Measurements from ENCODE around the gene LOXL4.

The LOXL4 gene

GRCh38 chr10:98268694-98269431 is 869 bp upstream of the LOXL4 start:
- no peak overlapping the region for H3K27ac ChIP-seq (replicated peaks)
- TF ChIP-seq POLR2AphosphoS5 (IDR thresholded peaks at IDR 0.05; ENCODE audit: low read depth) (no peak), SPI1 (IDR thresholded peaks at IDR 0.05; ENCODE audit: borderline replicate concordance, low read depth) (no peak), GABPA (IDR thresholded peaks at IDR 0.05; ENCODE audit: low read depth) (no peak), CTCF (IDR thresholded peaks at IDR 0.05; ENCODE audit: insufficient read depth, low read length) (no peak)
- TF ChIP-seq, protein P1, sequence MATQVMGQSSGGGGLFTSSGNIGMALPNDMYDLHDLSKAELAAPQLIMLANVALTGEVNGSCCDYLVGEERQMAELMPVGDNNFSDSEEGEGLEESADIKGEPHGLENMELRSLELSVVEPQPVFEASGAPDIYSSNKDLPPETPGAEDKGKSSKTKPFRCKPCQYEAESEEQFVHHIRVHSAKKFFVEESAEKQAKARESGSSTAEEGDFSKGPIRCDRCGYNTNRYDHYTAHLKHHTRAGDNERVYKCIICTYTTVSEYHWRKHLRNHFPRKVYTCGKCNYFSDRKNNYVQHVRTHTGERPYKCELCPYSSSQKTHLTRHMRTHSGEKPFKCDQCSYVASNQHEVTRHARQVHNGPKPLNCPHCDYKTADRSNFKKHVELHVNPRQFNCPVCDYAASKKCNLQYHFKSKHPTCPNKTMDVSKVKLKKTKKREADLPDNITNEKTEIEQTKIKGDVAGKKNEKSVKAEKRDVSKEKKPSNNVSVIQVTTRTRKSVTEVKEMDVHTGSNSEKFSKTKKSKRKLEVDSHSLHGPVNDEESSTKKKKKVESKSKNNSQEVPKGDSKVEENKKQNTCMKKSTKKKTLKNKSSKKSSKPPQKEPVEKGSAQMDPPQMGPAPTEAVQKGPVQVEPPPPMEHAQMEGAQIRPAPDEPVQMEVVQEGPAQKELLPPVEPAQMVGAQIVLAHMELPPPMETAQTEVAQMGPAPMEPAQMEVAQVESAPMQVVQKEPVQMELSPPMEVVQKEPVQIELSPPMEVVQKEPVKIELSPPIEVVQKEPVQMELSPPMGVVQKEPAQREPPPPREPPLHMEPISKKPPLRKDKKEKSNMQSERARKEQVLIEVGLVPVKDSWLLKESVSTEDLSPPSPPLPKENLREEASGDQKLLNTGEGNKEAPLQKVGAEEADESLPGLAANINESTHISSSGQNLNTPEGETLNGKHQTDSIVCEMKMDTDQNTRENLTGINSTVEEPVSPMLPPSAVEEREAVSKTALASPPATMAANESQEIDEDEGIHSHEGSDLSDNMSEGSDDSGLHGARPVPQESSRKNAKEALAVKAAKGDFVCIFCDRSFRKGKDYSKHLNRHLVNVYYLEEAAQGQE (IDR thresholded peaks at IDR 0.05; ENCODE audit: insufficient replicate concordance, low read depth), result no peak
- H3K27me3 ChIP-seq (ENCODE audit: insufficient read depth, poor library complexity, severe bottlenecking), result peaks cover 37% of the 10 kb centered on the region
- DNase-seq (ENCODE audit: low read depth in 1 of 2, low spot score in 1 of 2), result no peak
- H3K4me3 ChIP-seq (replicated peaks; ENCODE audit: insufficient read depth, low read length), result no peak overlapping the region

GRCh38 chr10:98267069-98267893 is 713 bp downstream of the LOXL4 start:
- H3K27ac ChIP-seq (replicated peaks), result no peak overlapping the region
- DNase-seq (ENCODE audit: low read depth in 1 of 2, low spot score in 1 of 2), result no peak
- TF ChIP-seq GABPA (IDR thresholded peaks at IDR 0.05; ENCODE audit: low read depth), result no peak
- TF ChIP-seq POLR2AphosphoS5 (IDR thresholded peaks at IDR 0.05; ENCODE audit: low read depth), result no peak
- no peak for TF ChIP-seq CTCF (IDR thresholded peaks at IDR 0.05; ENCODE audit: insufficient read depth, low read length)
- TF ChIP-seq SPI1 (IDR thresholded peaks at IDR 0.05; ENCODE audit: borderline replicate concordance, low read depth), result no peak
- TF ChIP-seq, protein P1 (IDR thresholded peaks at IDR 0.05; ENCODE audit: insufficient replicate concordance, low read depth), result no peak
- peaks cover 32% of the 10 kb centered on the region for H3K27me3 ChIP-seq (ENCODE audit: insufficient read depth, poor library complexity, severe bottlenecking)
- no peak overlapping the region for H3K4me3 ChIP-seq (replicated peaks; ENCODE audit: insufficient read depth, low read length)

DNA sequence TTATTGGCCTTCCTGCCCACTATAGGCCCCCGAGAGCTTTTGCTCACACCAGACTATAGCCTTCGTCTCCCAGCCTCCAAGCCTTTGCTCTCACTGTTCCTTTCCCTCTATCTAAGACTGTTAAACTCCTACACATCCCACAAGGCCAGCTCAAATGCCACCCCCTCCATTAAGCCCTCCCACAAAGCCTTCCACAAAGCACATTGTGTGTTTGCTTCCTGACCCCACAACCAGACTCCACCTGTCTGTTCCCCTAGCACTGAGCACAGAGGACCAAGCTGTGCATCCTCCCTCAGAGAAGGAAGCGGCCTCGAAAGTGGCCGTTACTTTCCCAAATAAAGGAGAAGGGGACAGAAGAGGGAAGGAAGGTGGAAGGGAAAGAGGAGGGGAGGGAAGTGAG is 1.3 kb downstream of the LOXL4 start:
- Histone ChIP-seq H3K27ac (replicated peaks) (no peak overlapping the region), H3K4me3 (replicated peaks; ENCODE audit: insufficient read depth, low read length) (no peak overlapping the region), H3K27me3 (ENCODE audit: insufficient read depth, poor library complexity, severe bottlenecking) (peaks cover 32% of the 10 kb centered on the region)
- TF ChIP-seq GABPA (IDR thresholded peaks at IDR 0.05; ENCODE audit: low read depth) (no peak), CTCF (IDR thresholded peaks at IDR 0.05; ENCODE audit: insufficient read depth, low read length) (no peak), POLR2AphosphoS5 (IDR thresholded peaks at IDR 0.05; ENCODE audit: low read depth) (no peak), SPI1 (IDR thresholded peaks at IDR 0.05; ENCODE audit: borderline replicate concordance, low read depth) (no peak)
- TF ChIP-seq, protein P1 (IDR thresholded peaks at IDR 0.05; ENCODE audit: insufficient replicate concordance, low read depth), result no peak
- DNase-seq (ENCODE audit: low read depth in 1 of 2, low spot score in 1 of 2), result no peak
